IgD-negative memory B cell (primary cell): ENCODE results near the gene MIEF2. TPM values are rescaled to one million over a fixed set of nuclear protein-coding genes. Genes with fewer than 3 reads are reported as not detected.

Experiments
- H3K27ac Mint-ChIP-seq, 3 donors: one replicate each; pipeline ENCODE4 v1.8.0; 2020 to 2022; ENCODE audit warnings: mild to moderate bottlenecking in 3 of 3, mixed read lengths in 3 of 3, moderate library complexity in 1 of 3
- H3K27me3 Mint-ChIP-seq: one replicate; pipeline ENCODE4 v1.8.0; 2021; ENCODE audit warnings: mixed read lengths
- H3K36me3 Mint-ChIP-seq: one replicate; pipeline ENCODE4 v1.8.0; 2020; ENCODE audit warnings: mild to moderate bottlenecking, mixed read lengths
- H3K4me1 Mint-ChIP-seq, 3 donors: one replicate each; pipeline ENCODE4 v1.8.0; 2020 to 2022; ENCODE audit warnings: mixed read lengths in 3 of 3, mild to moderate bottlenecking in 1 of 3
- H3K4me3 Mint-ChIP-seq, 4 donors: one replicate each; pipeline ENCODE4 v1.8.0; 2020 to 2022; ENCODE audit warnings: mild to moderate bottlenecking in 4 of 4, mixed read lengths in 4 of 4, moderate library complexity in 3 of 4
- H3K9me3 Mint-ChIP-seq, 3 donors: one replicate each; pipeline ENCODE4 v1.8.0; 2020 to 2021; ENCODE audit warnings: mixed read lengths in 3 of 3, mild to moderate bottlenecking in 1 of 3
- polyA plus RNA-seq: library from polyadenylated mRNA; unstranded; fragments of 300-500 nt; fragmentation: Illumina TruSeq; gene quantifications from one replicate; pipeline ENCODE4 v1.2.3, GENCODE V29; 2021

The MIEF2 gene
- polyA plus RNA-seq, 1 donor from 2014 or later: 12.3 TPM

- H3K9me3 Mint-ChIP-seq: no peaks in the 10 kb centered on the region
- peak overlapping the region in 2 of 3 donors; percentile 71 to 74 for H3K27ac Mint-ChIP-seq
- peaks cover 5 to 8% (median 6%) of the 10 kb centered on the region in 3 donors for H3K4me1 Mint-ChIP-seq
- peaks cover 5% of the 10 kb centered on the region for H3K36me3 Mint-ChIP-seq
- H3K27me3 Mint-ChIP-seq: no peaks in the 10 kb centered on the region
- H3K4me3 Mint-ChIP-seq: peak overlapping the region in 1 of 4 donors; percentile 33
Measured at GRCh38 chr17:18246880-18247612, 13.4 kb upstream of the MIEF2 start.

GRCh38 chr17:18247613-18248001 is 12.9 kb upstream of the MIEF2 start:
- no peaks in the 10 kb centered on the region for H3K27me3 Mint-ChIP-seq
- H3K4me1 Mint-ChIP-seq: peaks cover 5 to 8% (median 6%) of the 10 kb centered on the region in 3 donors
- no peaks in the 10 kb centered on the region for H3K9me3 Mint-ChIP-seq
- peak overlapping the region in 1 of 3 donors; percentile 74 for H3K27ac Mint-ChIP-seq
- peaks cover 5% of the 10 kb centered on the region for H3K36me3 Mint-ChIP-seq
- no peak overlapping the region for H3K4me3 Mint-ChIP-seq

- H3K4me3 Mint-ChIP-seq: no peak overlapping the region
- no peaks in the 10 kb centered on the region for H3K9me3 Mint-ChIP-seq
- H3K27me3 Mint-ChIP-seq: no peaks in the 10 kb centered on the region
- H3K27ac Mint-ChIP-seq: peak overlapping the region in 1 of 3 donors; percentile 67
- H3K4me1 Mint-ChIP-seq: peaks cover 5 to 8% (median 6%) of the 10 kb centered on the region in 3 donors
- H3K36me3 Mint-ChIP-seq: peaks cover 5% of the 10 kb centered on the region
Measured at GRCh38 chr17:18248300-18248731, 12.1 kb upstream of the MIEF2 start.

GRCh38 chr17:18248811-18249210 is 11.7 kb upstream of the MIEF2 start:
- Mint-ChIP-seq H3K4me1 (peaks cover 5 to 8% (median 6%) of the 10 kb centered on the region in 3 donors), H3K27ac (peak overlapping the region in 1 of 3 donors; percentile 67)

GRCh38 chr17:18250259-18250658 is 10.2 kb upstream of the MIEF2 start:
- no peaks in the 10 kb centered on the region for H3K27me3 Mint-ChIP-seq
- peak overlapping the region in 2 of 3 donors; percentile 39 to 60 for H3K27ac Mint-ChIP-seq
- H3K9me3 Mint-ChIP-seq: no peaks in the 10 kb centered on the region
- peaks cover 5% of the 10 kb centered on the region for H3K36me3 Mint-ChIP-seq
- H3K4me3 Mint-ChIP-seq: no peak overlapping the region
- peaks cover 5 to 8% (median 6%) of the 10 kb centered on the region in 3 donors for H3K4me1 Mint-ChIP-seq

More at GRCh38 chr17:18248811-18249210, 11.7 kb upstream of the MIEF2 start:
- Mint-ChIP-seq H3K4me3 (no peak overlapping the region), H3K36me3 (peaks cover 5% of the 10 kb centered on the region), H3K9me3 (no peaks in the 10 kb centered on the region), H3K27me3 (no peaks in the 10 kb centered on the region)

- peaks cover 5% of the 10 kb centered on the region for H3K36me3 Mint-ChIP-seq
- no peaks in the 10 kb centered on the region for H3K27me3 Mint-ChIP-seq
- peak overlapping the region in 1 of 3 donors; percentile 60 for H3K27ac Mint-ChIP-seq
- no peaks in the 10 kb centered on the region for H3K9me3 Mint-ChIP-seq
- no peak overlapping the region for H3K4me3 Mint-ChIP-seq
- H3K4me1 Mint-ChIP-seq: peaks cover 5 to 8% (median 7%) of the 10 kb centered on the region in 3 donors
Measured at GRCh38 chr17:18250708-18251107, 9.8 kb upstream of the MIEF2 start.

- Mint-ChIP-seq H3K9me3 (no peaks in the 10 kb centered on the region), H3K4me1 (peaks cover 5 to 10% (median 7%) of the 10 kb centered on the region in 3 donors), H3K27me3 (no peaks in the 10 kb centered on the region), H3K36me3 (peaks cover 5% of the 10 kb centered on the region), H3K27ac (peak overlapping the region in 1 of 3 donors; percentile 60), H3K4me3 (no peak overlapping the region)
Measured at GRCh38 chr17:18251204-18251603, 9.3 kb upstream of the MIEF2 start.

- H3K9me3 Mint-ChIP-seq: no peaks in the 10 kb centered on the region
- H3K36me3 Mint-ChIP-seq: peaks cover 4% of the 10 kb centered on the region
- H3K27ac Mint-ChIP-seq: no peak overlapping the region
- H3K27me3 Mint-ChIP-seq: no peaks in the 10 kb centered on the region
- peaks cover 5 to 13% (median 9%) of the 10 kb centered on the region in 3 donors for H3K4me1 Mint-ChIP-seq
- H3K4me3 Mint-ChIP-seq: no peak overlapping the region
Measured at GRCh38 chr17:18252160-18252559, 8.3 kb upstream of the MIEF2 start.

GRCh38 chr17:18253187-18253884 is 7.1 kb upstream of the MIEF2 start:
- peaks cover under 1 to 12% (median 8%) of the 10 kb centered on the region in 3 donors for H3K4me1 Mint-ChIP-seq
- no peak overlapping the region for H3K27ac Mint-ChIP-seq
- peak overlapping the region in 1 of 4 donors; percentile 29 for H3K4me3 Mint-ChIP-seq
- no peaks in the 10 kb centered on the region for H3K9me3 Mint-ChIP-seq
- no peaks in the 10 kb centered on the region for H3K36me3 Mint-ChIP-seq
- H3K27me3 Mint-ChIP-seq: no peaks in the 10 kb centered on the region

- peaks cover 0 to 14% (median 8%) of the 10 kb centered on the region in 3 donors for H3K4me1 Mint-ChIP-seq
- no peaks in the 10 kb centered on the region for H3K27me3 Mint-ChIP-seq
- H3K4me3 Mint-ChIP-seq: peak overlapping the region in 2 of 4 donors; percentile 20 to 60
- H3K36me3 Mint-ChIP-seq: no peaks in the 10 kb centered on the region
- H3K9me3 Mint-ChIP-seq: no peaks in the 10 kb centered on the region
- H3K27ac Mint-ChIP-seq: no peak overlapping the region
Measured at GRCh38 chr17:18253947-18254821, 6.3 kb upstream of the MIEF2 start.

GRCh38 chr17:18254888-18255649 is 5.4 kb upstream of the MIEF2 start:
- Mint-ChIP-seq H3K36me3 (no peaks in the 10 kb centered on the region), H3K9me3 (no peaks in the 10 kb centered on the region), H3K27me3 (no peaks in the 10 kb centered on the region), H3K4me3 (peak overlapping the region in 3 of 4 donors; percentile 17 to 48 (median 33)), H3K27ac (no peak overlapping the region), H3K4me1 (peaks cover under 1 to 18% (median 13%) of the 10 kb centered on the region in 3 donors)

- H3K27me3 Mint-ChIP-seq: no peaks in the 10 kb centered on the region
- H3K4me1 Mint-ChIP-seq: peaks cover 4 to 21% (median 15%) of the 10 kb centered on the region in 3 donors
- no peak overlapping the region for H3K27ac Mint-ChIP-seq
- no peaks in the 10 kb centered on the region for H3K36me3 Mint-ChIP-seq
- H3K4me3 Mint-ChIP-seq: peak overlapping the region in 2 of 4 donors; percentile 48 to 60
- H3K9me3 Mint-ChIP-seq: no peaks in the 10 kb centered on the region
Measured at GRCh38 chr17:18256351-18256750, 4.1 kb upstream of the MIEF2 start.

GRCh38 chr17:18256776-18257175 is 3.7 kb upstream of the MIEF2 start:
- Mint-ChIP-seq H3K4me3 (peak overlapping the region; percentile 92 to 99 (median 97)), H3K36me3 (no peaks in the 10 kb centered on the region), H3K27ac (peak overlapping the region in 1 of 3 donors; percentile 82), H3K27me3 (no peaks in the 10 kb centered on the region), H3K4me1 (peaks cover 4 to 24% (median 15%) of the 10 kb centered on the region in 3 donors), H3K9me3 (no peaks in the 10 kb centered on the region)
